Coronary artery (tissue), 2 donors: ENCODE data around the gene PSMB2.
A peak's percentile ranks its signal among the peaks of the same experiment; 100 is the strongest.

Experiments
- DNase-seq: peaks from one replicate; pipeline ENCODE4 v3.0.0-alpha.2; 2017; ENCODE audit warnings: low spot score
- H3K27ac ChIP-seq, 2 donors: fragments of 200-600 bp; sonication (generic); one replicate each; pipeline ENCODE4 v1.5.1; 2016 to 2019
- H3K4me3 ChIP-seq: fragments of 200-600 bp; sonication (generic); 2 replicates; pipeline ENCODE4 v1.5.1; 2016; ENCODE audit warnings: mild to moderate bottlenecking, moderate library complexity
- CTCF ChIP-seq: fragments of 200-600 bp; sonication (generic); IDR thresholded peaks from one replicate; pipeline ENCODE4 v1.5.1; 2019; ENCODE audit warnings: antibody characterized with exemption

PSMB2 gene

GRCh38 chr1:35574125-35574654, 67.1 kb downstream of the PSMB2 start:
- peak; percentile 62 for DNase-seq
- peak overlapping the region; percentile 76 for H3K4me3 ChIP-seq
- no peak overlapping the region for H3K27ac ChIP-seq
- no peak for TF ChIP-seq CTCF

DNA sequence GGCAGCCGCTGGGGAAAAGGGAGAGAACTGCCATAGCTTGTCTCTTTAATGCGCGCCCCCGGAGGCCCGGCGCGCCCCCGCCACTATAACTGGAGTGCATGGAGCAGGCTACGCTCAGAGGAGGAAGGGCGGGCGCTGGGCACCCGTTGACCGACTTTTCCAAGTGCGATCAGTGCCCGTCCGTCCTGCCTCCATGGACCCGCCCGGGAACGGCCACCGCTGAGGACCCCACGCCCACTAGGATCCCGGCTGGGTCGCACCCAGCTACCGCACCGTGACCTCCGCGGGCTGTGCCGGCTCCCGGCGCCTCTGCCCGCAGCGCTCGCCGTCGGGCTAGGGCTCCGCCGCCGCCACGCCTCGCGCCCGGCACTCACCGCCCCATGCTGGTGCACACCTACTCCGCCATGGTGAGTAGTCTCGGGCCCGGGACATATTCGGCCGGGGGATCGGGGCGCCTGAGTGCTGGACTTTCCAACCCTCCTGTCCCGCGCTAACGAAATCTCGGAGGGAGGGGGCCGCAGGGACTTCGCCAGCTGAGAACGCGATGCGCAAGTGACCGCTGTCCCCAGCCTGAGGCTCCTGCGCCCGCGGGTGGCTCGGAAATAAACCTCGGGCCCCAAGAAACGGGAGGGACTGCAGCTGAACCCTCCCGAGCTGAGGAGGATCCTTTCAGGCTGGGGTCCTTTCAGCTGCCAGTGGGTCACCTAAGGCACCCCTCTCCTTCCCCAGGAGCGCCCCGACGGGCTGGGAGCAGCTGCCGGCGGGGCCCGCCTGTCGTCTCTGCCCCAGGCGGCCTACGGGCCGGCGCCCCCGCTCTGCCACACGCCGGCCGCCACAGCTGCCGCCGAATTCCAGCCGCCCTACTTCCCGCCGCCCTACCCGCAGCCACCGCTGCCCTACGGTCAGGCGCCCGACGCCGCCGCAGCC, 67.9 kb downstream of the PSMB2 start, which contains the start of gene TFAP2E:
Gene TFAP2E, plus strand, starts transcription at position 117 of the 927 bp plus-strand sequence. Its CDS starts 264 bp downstream, at position 381.
- Histone ChIP-seq H3K27ac (no peak within 1 kb of the TSS), H3K4me3 (peak within 1 kb of the TSS; percentile 76)
- TF ChIP-seq CTCF = no peak
- peak; percentile 69 for DNase-seq

- Histone ChIP-seq H3K27ac (no peak overlapping the region), H3K4me3 (no peak overlapping the region)
- DNase-seq = no peak
- no peak for TF ChIP-seq CTCF
These were observed 69.0 kb downstream of the PSMB2 start for GRCh38 chr1:35572296-35572695.

DNA sequence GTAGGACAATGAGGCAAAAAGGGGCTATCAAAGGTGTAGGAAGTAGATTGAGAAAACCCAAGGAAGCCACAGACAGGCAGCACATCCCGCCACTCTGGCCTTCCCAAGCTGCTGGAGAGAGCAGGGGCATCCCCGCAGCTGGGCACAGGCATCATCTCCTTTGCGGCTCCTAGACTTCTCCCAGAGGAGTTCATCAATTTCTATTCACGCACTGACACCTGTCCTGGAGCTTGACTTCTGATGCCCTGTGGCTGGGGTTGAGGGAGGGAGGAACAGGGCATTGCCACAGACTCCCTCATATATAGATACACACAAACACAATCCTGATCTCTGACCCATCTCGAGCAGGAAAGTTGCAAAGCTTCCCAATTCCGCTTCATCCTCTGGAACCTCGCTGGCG, 70.1 kb downstream of the PSMB2 start:
- TF ChIP-seq CTCF = no peak
- Histone ChIP-seq H3K4me3 (no peak overlapping the region), H3K27ac (no peak overlapping the region)
- DNase-seq = no peak

GRCh38 chr1:35570589-35571137, 70.7 kb downstream of the PSMB2 start:
- Histone ChIP-seq H3K27ac (no peak overlapping the region), H3K4me3 (no peak overlapping the region)
- DNase-seq = no peak
- TF ChIP-seq CTCF = no peak

- H3K4me3 ChIP-seq = no peak overlapping the region
- no peak overlapping the region for H3K27ac ChIP-seq
- TF ChIP-seq CTCF = no peak
- no peak for DNase-seq
These were observed 71.4 kb downstream of the PSMB2 start for GRCh38 chr1:35569936-35570335.
